Ecto neural progenitor cell (in vitro differentiated cells): ENCODE data around the gene TMEM123.

Experiments used
- DNase-seq: peaks from one replicate; pipeline ENCODE4 v3.0.0-alpha.2; 2018; ENCODE audit warnings: low spot score

The TMEM123 gene

GRCh38 chr11:102359372-102359771, 93.2 kb downstream of the TMEM123 start:
- no peak for DNase-seq

GRCh38 chr11:102357116-102357515, 95.4 kb downstream of the TMEM123 start:
- no peak for DNase-seq

GRCh38 chr11:102347462-102348370, 104.8 kb downstream of the TMEM123 start:
- DNase-seq = no peak

- peak; percentile 96 for DNase-seq
Measured at GRCh38 chr11:102346748-102347461, 105.7 kb downstream of the TMEM123 start, which contains the start of gene BIRC2. BIRC2 (plus strand) TSS chr11:102347214; CDS start chr11:102349855, 2,641 bp downstream.

GRCh38 chr11:102346456-102346747, 106.2 kb downstream of the TMEM123 start:
- DNase-seq = no peak
